Measurements from ENCODE around the gene TAF11L13. TPM values are rescaled to one million over a fixed set of nuclear protein-coding genes. Genes with fewer than 3 reads are reported as not detected.

Gene TAF11L13
- total RNA-seq = not detected

GRCh38 chr5:17631788-17632187, at the start of gene TAF11L13:
TSS of gene TAF11L13 (plus strand) at chr5:17632088.

DNA sequence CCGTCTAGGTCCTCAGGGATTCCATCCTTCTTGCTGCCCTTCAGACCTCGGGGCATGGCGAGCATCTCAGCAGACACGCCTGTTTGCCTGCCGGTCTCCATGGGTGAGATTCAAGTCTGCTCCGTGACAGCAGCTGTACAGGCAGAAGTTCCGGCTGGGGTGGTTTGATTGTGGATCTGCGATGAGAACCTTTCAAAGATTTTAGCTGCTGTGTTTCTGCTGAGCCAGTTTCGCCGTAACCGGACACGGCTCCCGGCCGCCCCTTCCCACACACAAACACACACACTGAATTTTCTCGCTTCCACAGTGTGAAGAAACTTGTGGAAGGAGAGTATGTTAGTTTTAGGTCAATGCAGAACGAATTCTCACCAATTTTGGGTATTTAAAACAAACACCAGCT, 46.2 kb upstream of the TAF11L13 start, which contains the start of gene TAF11L7:
Gene TAF11L7 (minus strand): TSS at position 101 of the 400 bp plus-strand sequence.

DNA sequence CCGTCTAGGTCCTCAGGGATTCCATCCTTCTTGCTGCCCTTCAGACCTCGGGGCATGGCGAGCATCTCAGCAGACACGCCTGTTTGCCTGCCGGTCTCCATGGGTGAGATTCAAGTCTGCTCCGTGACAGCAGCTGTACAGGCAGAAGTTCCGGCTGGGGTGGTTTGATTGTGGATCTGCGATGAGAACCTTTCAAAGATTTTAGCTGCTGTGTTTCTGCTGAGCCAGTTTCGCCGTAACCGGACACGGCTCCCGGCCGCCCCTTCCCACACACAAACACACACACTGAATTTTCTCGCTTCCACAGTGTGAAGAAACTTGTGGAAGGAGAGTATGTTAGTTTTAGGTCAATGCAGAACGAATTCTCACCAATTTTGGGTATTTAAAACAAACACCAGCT, 41.0 kb upstream of the TAF11L13 start, which contains the start of gene TAF11L8:
Gene TAF11L8 (minus strand): TSS at position 101 of the 400 bp plus-strand sequence.

DNA sequence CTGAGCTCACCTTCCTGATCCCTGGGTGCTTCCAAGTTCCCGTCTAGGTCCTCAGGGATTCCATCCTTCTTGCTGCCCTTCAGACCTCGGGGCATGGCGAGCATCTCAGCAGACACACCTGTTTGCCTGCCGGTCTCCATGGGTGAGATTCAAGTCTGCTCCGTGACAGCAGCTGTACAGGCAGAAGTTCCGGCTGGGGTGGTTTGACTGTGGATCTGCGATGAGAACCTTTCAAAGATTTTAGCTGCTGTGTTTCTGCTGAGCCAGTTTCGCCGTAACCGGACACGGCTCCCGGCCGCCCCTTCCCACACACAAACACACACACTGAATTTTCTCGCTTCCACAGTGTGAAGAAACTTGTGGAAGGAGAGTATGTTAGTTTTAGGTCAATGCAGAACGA, 37.6 kb upstream of the TAF11L13 start, which contains the start of gene TAF11L9:
Gene TAF11L9 (minus strand): TSS at position 140 of the 400 bp plus-strand sequence.

GRCh38 chr5:17597728-17598127, 34.2 kb upstream of the TAF11L13 start, which contains the start of gene TAF11L10:
TSS of gene TAF11L10 (minus strand) at chr5:17597828.

GRCh38 chr5:17603880-17604279, 28.0 kb upstream of the TAF11L13 start, which contains the start of gene TAF11L11:
TSS of gene TAF11L11 (plus strand) at chr5:17604183.

DNA sequence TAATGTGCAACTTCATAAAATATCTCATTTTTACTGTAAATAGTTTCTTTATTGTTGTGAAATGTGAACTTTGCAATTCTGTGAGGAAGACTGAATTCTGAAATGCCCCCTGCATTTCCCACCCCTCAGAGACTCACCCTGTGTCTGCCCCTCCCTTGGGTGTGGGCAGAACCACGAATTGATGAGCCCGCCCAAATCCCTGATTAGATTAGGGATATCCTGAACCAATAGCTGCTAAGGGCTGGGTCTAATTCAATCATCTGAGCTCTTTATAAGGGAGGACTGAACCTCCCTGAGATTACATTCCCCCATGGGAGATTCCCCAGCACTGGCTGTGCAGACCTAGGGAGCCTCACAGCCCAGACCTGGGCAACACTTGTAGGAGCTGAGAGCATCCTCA, 21.8 kb upstream of the TAF11L13 start, which contains the start of gene TAF11L12:
Gene TAF11L12 (plus strand): TSS at position 301 of the 400 bp plus-strand sequence.

DNA sequence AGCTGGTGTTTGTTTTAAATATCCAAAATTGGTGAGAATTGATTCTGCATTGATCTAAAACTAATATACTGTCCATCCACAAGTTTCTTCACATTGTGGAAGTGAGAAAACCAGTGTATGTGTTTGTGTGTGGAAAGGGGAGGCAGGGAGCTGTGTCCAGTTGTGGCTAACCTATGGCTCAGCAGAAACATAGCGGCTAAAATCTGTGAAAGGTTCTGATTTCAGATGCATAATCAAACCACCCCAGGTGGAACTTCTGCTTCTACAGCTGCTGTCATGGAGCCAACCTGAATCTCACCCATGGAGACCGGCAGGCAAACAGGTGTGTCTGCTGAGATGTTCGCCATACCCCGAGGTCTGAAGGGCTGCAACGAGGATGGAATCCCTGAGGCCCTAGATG, 2.3 kb downstream of the TAF11L13 start, which contains the start of gene TAF11L14:
Gene TAF11L14 (plus strand): TSS at position 301 of the 400 bp plus-strand sequence.

Small RNA genes lying within 50 kb of the gene (small RNA-seq; reads per million reads assigned to genes)
- gene AC233724.1 (ENCODE audit: low replicate concordance) (not detected), gene AC233724.12 (ENCODE audit: low replicate concordance) (not detected), gene AC233724.2 (ENCODE audit: low replicate concordance) (not detected), gene AC233724.3 (ENCODE audit: low replicate concordance) (not detected), gene AC233724.4 (ENCODE audit: low replicate concordance) (not detected), gene AC233724.6 (ENCODE audit: low replicate concordance) (not detected), gene AC233724.7 (ENCODE audit: low replicate concordance) (not detected)

Other genes with a start within 250 kb of the TAF11L13 start
- gene TAF11L2, start 133.9 kb upstream of the TAF11L13 start, total RNA-seq = not detected
- gene TAF11L3, start 113.7 kb upstream of the TAF11L13 start, total RNA-seq = not detected
- gene TAF11L4, start 110.3 kb upstream of the TAF11L13 start, total RNA-seq = not detected
- gene TAF11L5, start 106.9 kb upstream of the TAF11L13 start, total RNA-seq = not detected
- gene TAF11L6, start 103.4 kb upstream of the TAF11L13 start, total RNA-seq = not detected
- gene TAF11L7, start 46.3 kb upstream of the TAF11L13 start, total RNA-seq = not detected
- not detected for gene TAF11L8, start 41.1 kb upstream of the TAF11L13 start, total RNA-seq
- gene TAF11L9, start 37.7 kb upstream of the TAF11L13 start, total RNA-seq = not detected
- not detected for gene TAF11L10, start 34.3 kb upstream of the TAF11L13 start, total RNA-seq
- gene TAF11L11, start 27.9 kb upstream of the TAF11L13 start, total RNA-seq = not detected
- not detected for gene TAF11L12, start 21.7 kb upstream of the TAF11L13 start, total RNA-seq
- gene TAF11L14, start 2.4 kb downstream of the TAF11L13 start, total RNA-seq = not detected